A549 (cell line): Measurements from ENCODE around the gene ARHGEF19. TPM values are rescaled to one million over a fixed set of nuclear protein-coding genes. Genes with fewer than 3 reads are reported as not detected.

Experiments
- ATAC-seq, 2 experiments: fragments of 200-7000 bp in 1 of 2; fragments of >200 bp in 1 of 2; cut with Nextera tagmentation in 1 of 2; cut with Tn5 transposase in 1 of 2; 3 replicates each; pipeline versions ENCODE4 v1.8.0 to v1.9.1; 2018 to 2020; ENCODE audit warnings: mild to moderate bottlenecking in 1 of 2, moderate library complexity in 1 of 2
- CTCF ChIA-PET: fragments of 300-600 bp; sonication (Branson Sonifier 250); formaldehyde crosslinking; extraction: SDS; loops from one replicate; lab custom pipeline; 2021; ENCODE audit warnings: antibody characterized with exemption, inconsistent platforms; lab: Yijun Ruan, JAX
- POLR2A ChIA-PET: fragments of 350-600 bp; formaldehyde crosslinking; extraction: SDS; loops from one replicate; lab custom pipeline; 2021; ENCODE audit warnings: antibody characterized with exemption, inconsistent platforms; lab: Yijun Ruan, JAX
- DNase-seq, 2 experiments: peaks; one replicate each; pipeline versions ENCODE4 v3.0.0 to v3.0.0-alpha.2; 2011 to 2016; ENCODE audit warnings: low read depth in 1 of 2, low spot score in 1 of 2
- FAIRE-seq: peaks from 2 replicates; lab custom pipeline; 2011; peaks lifted over from hg19 to GRCh38; lab: Jason Lieb, UNC
- H3K27ac ChIP-seq, 2 experiments: fragments of >200 bp; sonication (Bioruptor Twin); formaldehyde crosslinking; 3 replicates each; pipeline ENCODE4 v1.5.1; 2016 to 2017
- H3K4me1 ChIP-seq: fragments of >200 bp; sonication (Bioruptor Twin); formaldehyde crosslinking; 3 replicates; pipeline ENCODE4 v1.6.1; 2016
- H3K4me2 ChIP-seq: fragments of >200 bp; sonication (Bioruptor Twin); formaldehyde crosslinking; 3 replicates; pipeline ENCODE4 v1.6.1; 2016
- H3K4me3 ChIP-seq: fragments of >200 bp; sonication (Bioruptor Twin); formaldehyde crosslinking; 3 replicates; pipeline ENCODE4 v1.5.1; 2016
- H3K9me3 ChIP-seq: fragments of >200 bp; sonication (Bioruptor Twin); formaldehyde crosslinking; 3 replicates; pipeline ENCODE4 v1.6.1; 2016
- BCL3 ChIP-seq: fragments of >200 bp; sonication (Bioruptor Twin); formaldehyde crosslinking; IDR thresholded peaks from 3 replicates; pipeline ENCODE4 v1.6.1; 2016
- CBX2 ChIP-seq: fragments of 200-600 bp; sonication (generic); IDR thresholded peaks from 2 replicates; pipeline ENCODE4 v1.6.1; 2016; ENCODE audit warnings: low read depth, mild to moderate bottlenecking, borderline replicate concordance
- CHD2 ChIP-seq: fragments of 150-350 bp; IDR thresholded peaks from 2 replicates; pipeline ENCODE4 v1.6.1; 2014; ENCODE audit warnings: low read length; ENCODE audit not compliant: partially characterized antibody
- CTCF ChIP-seq: fragments of >200 bp; sonication (Bioruptor Twin); formaldehyde crosslinking; IDR thresholded peaks from 3 replicates; pipeline ENCODE4 v1.5.1; 2016
- HMGXB4 ChIP-seq: fragments of 250-450 bp; sonication (Bioruptor Pico); IDR thresholded peaks from 2 replicates; pipeline ENCODE4 v1.5.0; 2021; ENCODE audit warnings: mild to moderate bottlenecking, moderate library complexity, borderline replicate concordance
- JUN ChIP-seq, 2 experiments: fragments of >200 bp; sonication (Bioruptor Twin); formaldehyde crosslinking; IDR thresholded peaks; 2 replicates in 1 of 2; 3 replicates in 1 of 2; pipeline ENCODE4 v1.6.1; 2016 to 2017
- REST ChIP-seq: fragments of 200-600 bp; sonication (generic); IDR thresholded peaks from 2 replicates; pipeline ENCODE4 v1.6.1; 2016; ENCODE audit warnings: antibody characterized with exemption, mild to moderate bottlenecking, moderate library complexity
- RFX5 ChIP-seq: fragments of 450-650 bp; IDR thresholded peaks from 2 replicates; pipeline ENCODE4 v1.7.1; 2014; ENCODE audit warnings: antibody characterized with exemption, mild to moderate bottlenecking, moderate library complexity
- SREBF2 ChIP-seq: fragments of 450-650 bp; IDR thresholded peaks from 2 replicates; pipeline ENCODE4 v1.6.1; 2014; ENCODE audit warnings: mild to moderate bottlenecking, moderate library complexity
- USF2 ChIP-seq: fragments of 450-650 bp; IDR thresholded peaks from 2 replicates; pipeline ENCODE4 v1.6.1; 2014; ENCODE audit warnings: antibody characterized with exemption
- ZSCAN20 ChIP-seq: fragments of 250-450 bp; sonication (Bioruptor Pico); IDR thresholded peaks from 2 replicates; pipeline ENCODE4 v1.8.0; 2022; ENCODE audit warnings: mild to moderate bottlenecking, moderate library complexity
- WGBS: methylation state at CpG from one replicate; pipeline ENCODE4 v1.1.6; 2017; ENCODE audit errors: missing lambda C conversion rate; 5-methylcytosine and 5-hydroxymethylcytosine counted together
- polyA plus RNA-seq, 4 experiments: library from polyadenylated mRNA; depleted of rRNA in 3 of 4; stranded (reverse); fragments of >200 nt; fragmentation: RNase III in 1 of 4; extraction: RNeasy Plus Mini Kit Qiagen cat#74134 plus additional on column Dnase treatment in 1 of 4; gene quantifications; 2 replicates in 3 of 4; 3 replicates in 1 of 4; pipeline ENCODE4 v1.2.3, GENCODE V29; 2011 to 2017

The ARHGEF19 gene
- polyA plus RNA-seq, 2 of the 4 experiments (the other 2 are of a cell fraction), result 6.1 to 9.2 TPM

GRCh38 chr1:16166117-16166516 is 46.3 kb downstream of the ARHGEF19 start:
- ChIA-PET POLR2A (interaction anchor here (0.7 kb wide), 1 partner anchor 14 kb away, joined by 3 read pairs; no protein-coding TSS in a partner anchor), CTCF (interaction anchor here (1.0 to 3.1 kb wide), 6 partner anchors 13 to 89 kb away, joined by 3 to 13 read pairs (median 4); no protein-coding TSS in a partner anchor)
- Histone ChIP-seq H3K4me1 (peaks cover 80% of the 10 kb centered on the region), H3K27ac (peak overlapping the region; percentile 97 to 99; a peak in 5 of 6 replicates), H3K9me3 (no peaks in the 10 kb centered on the region), H3K4me3 (no peak overlapping the region), H3K4me2 (peak overlapping the region; percentile 95; the same call in 2 of the 3 replicates)
- ATAC-seq (no peak), FAIRE-seq (no peak), DNase-seq (no peak)
- TF ChIP-seq HMGXB4 (CRISPR knock-in tag) (no peak), JUN (IDR thresholded peaks at IDR 0.05) (no peak), SREBF2 (no peak), USF2 (no peak)
- 0% methylated on average over 1 of the region's 2 CpGs for WGBS

- ATAC-seq (peak in 1 of 2 experiments; percentile 24; a peak in 3 of 6 replicates), FAIRE-seq (no peak), DNase-seq (peak in 1 of 2 experiments; percentile 69)
- CTCF ChIA-PET, result interaction anchor here (0.8 to 3.1 kb wide), 6 partner anchors 11 to 88 kb away, joined by 3 to 13 read pairs (median 4); no protein-coding TSS in a partner anchor
- Histone ChIP-seq H3K4me3 (no peak overlapping the region), H3K9me3 (no peaks in the 10 kb centered on the region), H3K4me2 (peak overlapping the region; percentile 66), H3K4me1 (peaks cover 80% of the 10 kb centered on the region), H3K27ac (peak overlapping the region; percentile 81 to 97)
- no peak for TF ChIP-seq REST
- WGBS, result 74% methylated on average over 7 of the region's 7 CpGs
- POLR2A ChIA-PET, result interaction anchor here (0.5 to 1.2 kb wide), 2 partner anchors 20 to 170 kb away, joined by 4 to 6 read pairs; no protein-coding TSS in a partner anchor
These were observed 46.9 kb downstream of the ARHGEF19 start for GRCh38 chr1:16165548-16165947.

GRCh38 chr1:16165073-16165364 is 47.4 kb downstream of the ARHGEF19 start:
- Histone ChIP-seq H3K4me3 (no peak overlapping the region), H3K4me2 (peak overlapping the region; percentile 66), H3K9me3 (no peaks in the 10 kb centered on the region), H3K27ac (peak overlapping the region; percentile 81 to 97), H3K4me1 (peaks cover 77% of the 10 kb centered on the region)
- CTCF ChIA-PET, result interaction anchor here (0.8 to 3.1 kb wide), 6 partner anchors 8 to 87 kb away, joined by 3 to 13 read pairs (median 4); no protein-coding TSS in a partner anchor
- DNase-seq, result no peak
- 43% methylated on average over 5 of the region's 5 CpGs for WGBS
- no peak for FAIRE-seq
- ATAC-seq, result no peak
- POLR2A ChIA-PET, result interaction anchor here (0.5 to 2.7 kb wide), 6 partner anchors 8 to 170 kb away, joined by 3 to 17 read pairs (median 8); partner anchors contain the start of gene EPHA2
- no peak for TF ChIP-seq ZSCAN20 (CRISPR knock-in tag)
- TF ChIP-seq CTCF, result no peak
- no peak for TF ChIP-seq CHD2
- no peak for TF ChIP-seq CBX2
- no peak for TF ChIP-seq BCL3
- TF ChIP-seq RFX5, result no peak
